Hematopoietic multipotent progenitor cell (in vitro differentiated cells): Measurements from ENCODE around the gene MBP. TPM values are rescaled to one million over a fixed set of nuclear protein-coding genes. Genes with fewer than 3 reads are reported as not detected.
A peak's percentile ranks its signal among the peaks of the same experiment; 100 is the strongest.

ENCODE experiments used
- DNase-seq, 3 donors: peaks; one replicate each; pipeline ENCODE4 v3.0.0-alpha.2; 2011 to 2015; ENCODE audit warnings: low read depth in 2 of 3, low spot score in 2 of 3
- total RNA-seq: library from RNA; depleted of rRNA; stranded (reverse); fragments of >200 nt; gene quantifications from one replicate; pipeline ENCODE4 v1.2.3, GENCODE V29; 2012

The MBP gene
- total RNA-seq, 1 donor: 47.7 TPM

DNA sequence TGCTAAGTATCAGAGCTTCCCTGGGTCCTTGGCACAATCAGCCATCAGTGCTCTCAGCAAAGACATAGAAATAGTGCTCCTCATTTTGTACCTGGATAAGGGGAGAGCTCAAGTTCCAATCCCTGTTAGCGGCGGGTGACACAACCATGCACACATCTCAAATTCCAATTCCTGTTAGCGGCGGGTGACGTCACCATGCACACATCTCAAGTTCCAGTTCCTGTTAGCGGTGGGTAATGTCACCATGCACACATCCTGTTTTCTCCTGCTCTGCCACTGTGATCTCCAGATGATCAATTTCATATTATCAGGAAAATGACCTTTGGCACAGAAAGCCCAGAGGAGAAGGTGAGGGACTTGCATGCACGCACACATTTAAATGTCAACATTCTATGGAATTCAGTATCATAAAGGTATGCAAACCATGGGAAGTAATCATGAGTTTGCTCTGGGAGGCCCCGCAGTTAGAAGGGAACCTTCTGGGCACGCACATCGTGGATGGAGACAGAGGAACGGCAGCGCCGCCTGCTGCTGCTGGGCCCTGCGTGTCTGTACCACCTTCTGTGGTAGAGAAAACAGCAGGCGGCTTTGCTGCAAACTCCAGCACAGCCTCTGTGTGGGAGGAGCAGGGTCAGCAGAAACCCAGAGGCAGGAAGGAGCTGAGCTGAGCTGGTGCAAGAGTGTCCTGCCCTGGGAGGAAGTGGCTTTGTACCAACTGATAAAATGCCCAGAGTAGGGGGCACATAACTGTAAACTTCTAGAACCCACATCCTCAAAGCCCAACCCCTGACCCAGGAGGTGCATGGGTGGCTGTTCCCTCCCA lies 77.8 kb downstream of the MBP start:
- peak in 2 of 3 donors; percentile 90 to 91 for DNase-seq

DNA sequence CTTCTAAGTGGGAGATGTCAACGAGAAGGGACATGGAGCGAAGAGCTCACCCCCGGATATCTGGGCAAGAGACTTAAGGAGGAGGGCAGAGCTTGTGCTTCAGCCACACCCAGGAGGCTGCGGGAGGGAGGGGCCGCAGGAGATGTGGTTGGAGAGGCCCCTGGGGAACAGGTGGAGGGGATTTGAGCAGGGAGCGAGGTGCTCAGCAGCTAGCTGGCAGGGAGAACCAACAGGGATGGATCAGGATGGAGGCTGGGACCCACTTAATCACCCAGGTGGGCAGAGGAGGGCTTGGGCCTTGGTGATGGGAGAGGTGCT lies 78.3 kb downstream of the MBP start:
- no peak for DNase-seq

DNA sequence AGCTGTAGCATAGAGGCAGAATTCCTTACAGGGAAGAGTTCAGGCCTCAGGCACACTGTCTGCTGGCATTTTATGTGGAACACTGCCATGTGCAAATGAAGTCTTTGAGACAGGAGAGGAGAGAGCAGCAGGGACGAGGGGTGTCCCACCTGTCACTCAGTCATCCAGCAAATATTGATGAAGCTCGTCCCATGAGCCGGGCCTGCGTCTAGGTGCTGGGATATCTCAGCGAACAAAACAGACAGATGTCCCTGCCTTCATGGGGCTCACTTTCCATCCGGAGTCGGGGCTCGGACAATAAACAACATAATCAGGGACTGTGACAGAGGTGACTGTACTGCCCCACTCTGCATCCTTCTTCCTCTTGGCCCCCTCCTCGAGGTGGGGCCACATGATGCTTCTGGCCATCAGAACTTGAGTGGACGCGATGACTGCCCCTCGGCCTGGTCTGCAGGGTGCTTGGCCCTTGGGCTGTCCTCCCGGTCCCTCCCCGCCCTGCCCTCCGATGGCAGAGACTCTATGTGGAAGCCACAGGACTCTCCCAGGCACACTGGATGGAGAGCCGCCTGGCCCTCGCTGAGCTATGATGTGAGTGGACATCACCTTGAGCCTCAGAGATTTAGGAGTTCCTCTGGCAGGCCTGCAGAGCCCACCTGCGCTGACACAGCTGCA lies 78.8 kb downstream of the MBP start:
- DNase-seq: no peak

DNA sequence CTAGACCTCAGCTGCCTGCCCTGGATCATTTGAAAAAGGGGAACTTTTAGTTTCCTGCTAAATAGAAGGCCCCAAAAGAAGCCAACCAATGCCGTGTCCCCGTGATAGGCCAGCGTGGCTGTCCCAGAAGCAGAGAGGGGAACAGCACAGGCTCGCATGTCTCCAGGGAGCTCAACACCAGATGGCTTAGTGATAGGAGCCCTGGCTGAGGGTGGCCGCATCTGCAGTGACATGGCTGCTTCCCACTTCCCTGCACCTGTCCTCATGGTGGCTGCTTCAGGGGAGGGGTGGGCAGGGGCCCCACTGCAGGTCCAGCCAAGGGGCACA lies 79.6 kb downstream of the MBP start:
- DNase-seq: peak in 2 of 3 donors; percentile 69 to 81

DNA sequence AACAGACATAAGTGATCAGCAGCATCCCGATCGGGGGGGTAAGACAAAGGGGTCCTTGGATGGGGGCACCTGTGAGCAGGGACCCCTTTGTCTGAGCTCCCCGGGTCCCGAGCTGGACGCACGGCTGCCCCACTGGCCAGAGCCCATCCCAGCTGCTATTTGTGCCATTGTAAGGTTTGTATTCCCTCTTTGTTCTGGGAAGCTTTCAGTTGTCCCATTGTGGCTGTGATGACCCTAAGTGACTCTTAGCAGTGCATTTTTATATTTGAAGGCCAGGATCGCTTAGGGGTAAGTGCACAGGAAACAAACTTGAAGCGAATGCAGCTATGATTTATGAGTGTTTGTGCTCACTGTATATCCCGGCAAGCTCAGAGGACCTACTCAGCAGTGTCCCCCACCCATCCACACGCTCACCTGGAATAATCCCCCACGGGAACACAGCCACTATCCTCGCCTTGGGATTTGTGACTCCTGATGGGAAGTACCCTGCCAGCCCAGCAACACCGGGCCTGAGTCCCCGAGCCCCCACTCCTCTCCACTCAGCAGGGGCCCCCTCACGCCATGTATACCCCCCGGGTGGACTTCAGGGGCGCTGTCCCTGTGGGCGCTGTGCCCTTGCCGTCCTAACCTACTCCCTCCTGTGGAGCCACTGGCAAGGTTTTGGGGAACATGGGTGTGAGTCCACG lies 80.1 kb downstream of the MBP start:
- DNase-seq: peak in 1 of 3 donors; percentile 50

DNA sequence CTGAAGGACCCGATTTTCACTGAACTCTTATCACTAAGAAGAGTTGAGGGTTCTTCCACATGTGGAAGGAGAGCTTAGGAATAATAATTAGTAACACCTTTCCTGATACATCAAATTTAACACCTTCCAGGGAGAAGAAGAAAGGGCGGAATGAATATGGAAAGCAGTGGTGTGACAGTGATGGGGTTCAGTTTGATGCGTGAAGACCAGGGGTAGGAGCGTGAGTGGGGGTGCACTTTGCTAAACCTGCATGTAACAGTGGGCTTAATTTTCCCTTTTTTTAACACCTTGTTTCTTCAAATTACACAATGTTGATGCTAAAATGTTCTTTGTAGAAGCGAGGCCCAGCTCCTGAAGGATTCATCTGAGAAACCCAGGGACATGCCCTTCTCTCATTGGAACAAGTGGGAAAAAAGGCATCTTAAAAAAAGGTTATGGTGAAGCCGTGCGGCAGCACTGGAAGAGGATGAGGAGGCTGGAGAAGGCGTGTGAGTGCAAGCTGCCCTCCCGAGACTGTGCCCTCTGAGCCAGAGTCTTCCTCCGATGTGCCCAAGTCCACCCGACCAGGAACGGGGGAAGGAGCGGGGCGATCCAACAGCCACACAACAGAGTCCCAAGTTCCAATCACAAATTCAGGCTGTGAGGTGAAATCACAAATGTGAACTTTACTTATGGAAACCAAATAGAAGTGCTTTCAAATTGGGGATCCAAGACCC lies 80.8 kb downstream of the MBP start:
- no peak for DNase-seq

DNA sequence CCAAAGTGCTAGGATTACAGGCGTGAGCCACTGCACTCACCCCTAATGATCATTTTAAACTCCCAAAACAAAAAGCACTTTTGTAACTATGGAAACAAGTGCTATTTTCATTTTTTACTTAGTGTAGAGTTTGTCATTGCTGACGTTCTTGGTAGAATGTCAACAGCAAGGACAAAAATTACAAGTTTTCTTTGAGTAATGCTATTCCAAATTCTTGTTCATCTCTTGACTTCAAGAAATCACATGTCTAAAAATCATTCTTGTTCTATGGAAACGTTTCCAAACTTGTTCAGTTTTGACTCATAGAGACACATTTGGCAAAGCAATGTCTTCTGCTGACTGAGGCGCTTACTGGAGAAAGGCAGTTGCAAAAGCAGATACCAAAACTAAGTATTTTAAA lies 82.6 kb downstream of the MBP start:
- DNase-seq: no peak

DNA sequence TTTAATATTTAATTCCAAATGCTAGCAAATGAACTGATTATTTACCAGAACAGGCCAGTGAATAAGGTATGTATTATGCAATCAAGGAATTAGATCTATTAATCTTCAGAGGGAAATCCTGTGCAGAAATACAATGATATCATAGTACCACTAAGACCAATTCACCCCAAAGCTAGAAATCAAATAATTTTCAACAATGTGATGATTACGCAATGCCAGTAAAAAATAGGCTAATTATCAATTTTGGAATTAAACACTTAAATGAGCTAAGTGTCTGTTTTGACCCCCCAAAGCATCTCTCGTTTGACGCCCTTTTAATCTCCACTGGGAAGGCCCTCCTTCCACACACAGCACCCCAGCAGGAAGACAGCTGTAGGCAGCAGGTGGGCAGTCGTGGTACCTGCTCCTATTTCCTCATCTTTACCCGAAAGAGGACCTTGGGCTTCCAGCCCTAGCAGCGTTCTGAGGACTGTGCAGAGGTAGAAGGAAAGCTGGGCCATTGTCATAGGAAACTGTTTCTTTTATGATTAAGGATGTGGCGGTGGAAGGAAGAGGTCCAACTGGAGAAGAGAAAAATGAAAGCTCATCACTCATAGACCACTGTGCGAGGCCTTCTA lies 84.7 kb downstream of the MBP start:
- no peak for DNase-seq

DNA sequence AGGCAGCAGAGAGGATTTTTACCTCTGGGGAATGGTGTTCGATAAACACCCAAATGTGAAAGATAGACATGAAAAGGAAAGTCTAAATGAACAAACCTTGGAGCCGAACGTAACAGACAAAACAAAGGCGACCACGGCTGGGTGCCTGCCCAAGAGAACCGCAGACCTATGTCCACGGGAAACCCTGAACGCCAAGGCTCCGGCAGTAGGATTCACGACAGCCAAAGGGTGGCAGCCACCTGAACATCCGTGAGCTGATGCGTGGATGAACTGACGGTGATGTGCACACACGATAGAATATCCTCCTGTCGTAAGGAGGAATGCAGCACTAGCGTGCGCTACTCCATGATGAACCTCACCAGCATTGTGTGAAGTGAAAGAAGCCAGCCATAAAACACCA lies 85.6 kb downstream of the MBP start:
- DNase-seq: no peak

DNA sequence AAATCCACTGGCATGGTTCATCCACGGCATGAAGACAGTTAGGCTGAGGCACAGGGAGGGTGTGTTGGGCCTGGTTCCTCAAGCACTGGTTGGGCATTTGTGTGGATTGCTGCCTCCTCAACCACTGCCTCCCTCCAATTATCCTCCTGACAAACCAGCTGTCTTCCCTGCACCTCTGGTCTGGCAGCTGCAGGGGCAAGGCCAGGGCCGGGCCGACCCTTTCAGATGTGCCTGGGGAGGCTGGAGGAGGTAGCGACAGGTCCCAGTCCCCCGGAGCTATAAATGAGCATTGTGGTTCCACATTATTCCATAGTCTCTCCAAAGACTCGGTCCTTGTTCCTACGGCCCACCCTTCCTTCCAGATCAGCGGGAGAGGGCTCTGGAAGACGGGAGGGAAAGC lies 86.2 kb downstream of the MBP start:
- DNase-seq: no peak

DNA sequence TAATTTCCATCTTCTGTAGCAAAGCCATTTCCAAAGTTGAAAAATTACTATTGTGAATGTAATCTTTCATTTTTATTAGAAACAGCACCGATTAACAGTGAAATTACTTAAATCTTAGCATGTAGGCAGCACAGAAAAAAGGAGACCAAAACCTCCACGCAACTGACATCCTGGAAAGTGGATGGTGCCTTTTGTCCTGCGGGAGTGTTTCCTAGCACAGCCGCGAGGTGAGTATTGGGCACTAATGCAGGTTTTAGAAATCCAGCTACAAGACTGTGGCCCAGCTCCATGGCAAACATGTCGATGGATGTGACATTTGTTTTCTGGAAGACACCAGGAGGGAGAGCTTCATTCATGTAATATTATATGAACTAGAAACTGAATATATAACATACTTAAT lies 86.9 kb downstream of the MBP start:
- DNase-seq: no peak

DNA sequence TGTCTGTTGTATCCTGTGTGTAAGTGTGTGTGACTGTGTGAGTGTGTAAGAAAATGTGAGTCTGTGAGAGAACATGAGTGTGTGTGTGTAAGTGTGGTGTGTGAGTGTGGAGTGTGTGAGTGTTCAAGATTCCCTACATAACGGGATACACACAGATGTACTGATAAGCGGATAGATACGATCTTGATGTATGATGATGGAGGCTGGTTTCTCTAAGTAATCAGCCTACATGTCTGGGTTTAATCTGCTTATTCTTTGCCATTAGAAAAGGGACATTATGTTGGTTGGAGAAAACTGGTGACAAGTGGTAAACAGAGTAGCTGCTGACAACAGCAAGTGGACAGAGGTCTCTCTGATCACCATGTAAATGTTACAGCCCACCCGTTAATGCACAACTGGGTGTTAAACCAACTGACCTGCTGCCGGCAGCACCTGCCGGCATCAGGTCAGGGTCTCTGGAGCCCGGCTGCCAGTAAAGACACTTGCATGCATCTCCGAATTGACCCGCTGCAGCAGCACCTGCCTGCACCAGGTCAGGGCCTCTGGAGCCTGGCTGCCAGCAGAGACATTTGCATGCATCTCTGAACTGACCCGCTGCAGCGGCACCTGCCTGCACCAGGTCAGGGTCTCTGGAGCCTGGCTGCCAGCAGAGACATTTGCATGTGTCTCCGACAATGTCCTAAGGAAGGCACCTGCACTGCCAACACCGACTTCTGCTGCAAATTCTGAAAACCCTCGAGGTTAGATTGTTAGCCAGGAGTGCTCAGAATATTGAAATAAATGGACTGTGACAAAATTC lies 87.5 kb downstream of the MBP start:
- no peak for DNase-seq

DNA sequence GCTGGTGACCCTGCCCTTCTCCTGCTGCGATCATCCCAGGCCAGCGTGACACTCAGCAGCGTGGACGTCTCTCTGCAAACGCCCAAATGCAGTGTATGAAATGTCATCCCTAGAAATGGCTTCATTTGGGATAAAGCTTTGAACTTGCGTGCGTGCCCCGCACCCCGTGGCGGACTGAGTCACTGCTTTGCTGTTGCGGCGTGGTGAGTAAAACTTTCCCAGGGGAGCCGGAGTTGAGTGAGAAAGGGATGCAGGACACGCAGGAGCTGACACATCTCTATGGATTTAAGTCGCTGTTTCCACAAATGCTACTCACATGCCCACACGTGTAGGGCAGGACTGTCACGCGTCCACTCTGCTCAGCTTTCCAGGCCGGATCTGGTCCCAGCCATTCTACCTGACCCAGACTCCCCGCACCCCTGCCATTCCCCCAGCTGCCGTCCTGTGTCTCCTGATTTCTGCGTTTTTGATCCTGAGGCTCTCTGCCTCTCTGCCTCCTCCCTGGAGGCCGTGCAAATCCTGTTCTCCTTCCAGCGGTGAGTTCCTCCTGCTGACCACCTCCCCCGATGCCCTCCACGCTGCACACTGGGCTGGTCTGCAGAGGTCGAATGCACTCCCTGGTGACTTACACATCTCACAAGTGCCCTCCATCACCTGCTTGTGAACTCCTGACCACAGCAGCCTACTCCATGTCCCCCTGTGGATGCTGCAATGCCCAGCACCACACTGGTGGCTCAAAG lies 88.9 kb downstream of the MBP start:
- DNase-seq: no peak

DNA sequence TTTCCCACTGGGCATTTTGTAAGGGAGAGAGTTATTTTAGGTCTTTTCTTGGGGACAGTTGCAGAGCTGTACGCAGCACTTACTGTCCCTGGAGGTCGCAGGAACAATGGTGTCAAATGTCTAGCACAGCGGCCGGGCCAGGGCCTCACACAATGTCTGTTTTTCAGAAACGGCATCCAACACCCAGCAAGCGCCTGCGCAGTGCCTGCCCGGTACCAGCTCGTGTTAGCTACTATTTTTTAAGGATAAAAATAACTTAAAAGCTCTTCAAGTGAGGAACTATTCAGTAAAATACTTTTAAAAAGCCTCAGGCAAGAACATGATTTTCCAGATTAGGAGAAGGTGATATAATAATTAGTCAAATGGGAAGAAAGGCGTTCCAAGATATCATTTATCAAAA lies 90.0 kb downstream of the MBP start:
- DNase-seq: no peak

DNA sequence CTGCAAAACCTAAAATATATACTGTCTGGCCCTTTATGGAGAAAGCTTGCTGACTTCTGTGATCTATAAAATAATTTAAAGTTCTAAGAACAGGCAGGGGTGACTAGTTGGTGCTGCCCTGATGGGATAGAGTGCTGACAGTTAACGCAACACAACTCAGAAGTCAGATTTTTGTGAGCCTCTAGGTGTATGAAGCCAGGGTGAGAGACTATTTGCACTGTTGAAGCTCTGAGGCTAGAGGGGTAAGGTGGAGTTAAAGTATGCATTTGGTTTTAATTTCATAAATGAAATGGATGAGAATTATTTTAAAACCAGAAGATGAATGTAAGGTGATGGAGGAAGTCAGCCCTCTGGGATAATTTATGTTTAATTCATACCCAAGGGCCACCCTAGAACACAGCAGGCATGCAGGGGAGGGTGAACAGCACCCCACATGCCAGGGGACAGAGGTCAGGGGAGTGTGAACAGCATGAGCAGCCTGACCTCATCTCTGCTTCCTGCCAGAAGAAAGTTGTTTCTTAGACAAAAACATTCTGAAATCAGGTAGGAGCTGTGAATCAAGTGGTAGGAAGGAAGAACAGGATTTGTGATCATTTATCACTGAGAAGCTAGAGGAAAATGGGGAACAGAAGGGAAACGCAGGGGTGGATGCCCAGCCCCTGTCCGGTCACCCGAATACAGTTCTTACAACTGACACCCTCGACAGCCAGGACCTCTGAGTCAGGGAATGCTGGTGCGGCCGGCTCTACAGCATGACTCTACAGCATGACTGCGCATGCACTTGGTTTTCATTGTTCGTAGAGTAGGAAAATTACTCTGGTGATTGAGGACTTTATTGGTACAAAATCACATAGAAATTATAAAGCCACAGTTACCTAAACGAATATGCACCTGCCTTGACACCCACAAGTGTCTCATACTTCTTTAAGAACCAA lies 93.1 kb downstream of the MBP start:
- no peak for DNase-seq

DNA sequence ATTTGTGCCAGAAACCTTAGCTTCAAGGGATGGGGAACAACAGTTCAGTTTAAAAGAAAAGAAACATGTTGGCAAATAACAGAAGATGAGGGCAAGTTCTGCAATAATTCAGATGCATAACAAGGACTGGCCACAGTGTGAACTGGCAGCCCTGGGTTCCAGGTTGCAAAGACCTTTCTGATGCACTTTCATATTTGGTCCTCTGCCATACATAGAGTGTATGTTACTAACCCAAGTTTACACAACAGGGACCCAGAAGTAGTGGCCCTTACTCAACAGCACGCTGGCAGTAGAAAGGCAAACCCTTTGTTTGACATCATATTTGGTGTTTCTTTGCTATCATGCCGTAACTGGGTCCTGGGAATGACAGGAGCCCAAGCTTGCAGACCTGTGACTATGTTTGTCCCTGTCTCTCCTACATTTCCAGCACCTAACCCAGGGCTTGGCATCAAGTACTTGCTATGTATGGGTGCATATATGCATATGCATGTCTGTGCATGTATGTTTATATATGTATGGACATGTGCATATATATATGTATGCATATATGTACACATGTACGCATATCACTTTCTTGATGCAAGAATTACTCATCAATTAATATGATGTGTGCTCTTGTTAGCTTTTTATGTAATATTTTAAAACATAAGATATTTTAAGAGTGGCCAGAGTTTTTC lies 94.3 kb downstream of the MBP start:
- DNase-seq: no peak

DNA sequence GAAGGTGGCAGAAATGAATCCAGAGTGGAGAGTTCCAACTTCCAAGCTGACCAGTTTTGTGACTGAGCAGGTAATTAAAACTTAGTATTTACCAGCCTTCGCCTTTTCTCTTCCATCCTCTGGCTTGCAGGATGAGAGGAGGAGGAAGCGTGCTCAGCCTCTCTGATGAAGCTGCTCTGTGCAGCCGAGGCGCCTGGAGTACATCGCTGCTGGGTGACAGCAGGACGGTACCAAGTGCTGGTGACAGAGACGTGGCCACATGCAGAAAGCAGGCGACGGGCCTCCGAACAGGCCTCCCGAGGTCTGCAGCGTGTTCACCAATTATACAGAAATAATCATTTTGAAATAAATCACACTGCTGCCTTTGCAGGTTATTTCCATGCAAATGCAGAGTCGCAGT lies 95.0 kb downstream of the MBP start:
- no peak for DNase-seq
